Stimulated activated CD8-positive, alpha-beta memory T cell treated with anti-CD3 and anti-CD28 coated beads, Interleukin-7, amount 100 ng/mL, for 48 hours (primary cell): ENCODE measurements around the gene SLC11A2.

ENCODE experiments used
- DNase-seq, 2 donors: peaks; one replicate each; pipeline ENCODE4 v3.0.0-alpha.2; 2020; ENCODE audit warnings: low read depth in 1 of 2; ENCODE audit errors: extremely low read depth in 1 of 2

The SLC11A2 gene

DNA sequence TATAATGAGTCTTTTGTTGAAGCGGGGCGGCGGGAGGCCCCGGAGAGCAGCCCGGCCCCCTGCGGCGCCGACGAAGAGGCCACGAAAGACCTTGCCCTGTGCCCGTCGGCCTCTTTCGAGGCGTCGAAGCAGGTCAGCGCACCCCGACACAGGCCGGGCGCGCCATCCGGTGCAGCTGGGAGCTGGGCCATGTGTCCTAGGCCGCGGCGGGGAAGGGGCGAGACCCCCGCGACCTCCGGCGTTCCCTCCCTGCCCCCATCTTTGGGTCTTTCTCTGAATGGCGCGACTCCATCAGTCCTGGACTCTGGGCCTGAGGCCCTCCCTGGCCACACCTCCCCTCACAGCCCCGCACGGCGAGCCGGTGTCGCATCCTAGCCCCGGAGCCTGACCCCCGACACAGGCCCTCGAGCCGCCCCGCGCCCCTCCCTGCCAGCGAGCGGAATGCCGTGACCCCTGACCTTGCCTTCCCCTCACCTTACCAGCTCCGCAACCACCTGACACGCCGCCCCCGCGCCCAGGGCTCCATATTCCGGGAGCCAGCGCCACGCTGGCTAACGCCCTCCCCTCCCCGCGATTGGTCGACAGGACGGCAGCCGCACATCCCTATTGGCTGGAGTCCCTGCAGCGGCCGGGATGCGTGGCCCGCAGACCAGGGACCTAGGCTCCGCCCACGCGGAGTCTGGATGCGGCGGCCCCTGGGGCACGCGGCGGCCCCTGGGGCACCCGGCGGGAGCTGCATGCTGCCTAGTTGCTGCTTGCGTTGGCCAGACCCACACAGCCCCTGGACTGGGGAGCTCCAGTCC is at the start of gene SLC11A2:
Gene SLC11A2, minus strand, starts transcription at position 549 of the 803 bp plus-strand sequence. CDS start 15,656 bp downstream, outside the sequence.
- peak; percentile 86 to 95 for DNase-seq

DNA sequence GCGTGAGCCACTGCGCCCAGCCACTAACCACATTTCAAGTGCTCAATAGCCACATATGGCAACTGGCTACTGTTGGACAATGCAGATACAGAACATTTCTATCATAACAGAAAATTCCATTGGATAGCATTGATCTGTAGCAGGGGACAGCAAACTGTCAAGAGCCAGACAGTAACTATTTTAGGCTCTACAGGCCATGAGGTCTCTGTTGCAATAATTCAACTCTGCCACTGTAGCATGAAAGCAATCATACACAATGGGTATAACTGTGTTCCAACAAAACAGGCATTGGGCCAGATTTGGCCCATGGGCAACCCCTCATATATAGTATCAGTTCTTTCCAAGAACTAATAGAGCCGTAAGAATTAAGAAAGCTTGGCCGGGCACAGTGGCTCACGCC is 49.2 kb upstream of the SLC11A2 start:
- DNase-seq = no peak

DNA sequence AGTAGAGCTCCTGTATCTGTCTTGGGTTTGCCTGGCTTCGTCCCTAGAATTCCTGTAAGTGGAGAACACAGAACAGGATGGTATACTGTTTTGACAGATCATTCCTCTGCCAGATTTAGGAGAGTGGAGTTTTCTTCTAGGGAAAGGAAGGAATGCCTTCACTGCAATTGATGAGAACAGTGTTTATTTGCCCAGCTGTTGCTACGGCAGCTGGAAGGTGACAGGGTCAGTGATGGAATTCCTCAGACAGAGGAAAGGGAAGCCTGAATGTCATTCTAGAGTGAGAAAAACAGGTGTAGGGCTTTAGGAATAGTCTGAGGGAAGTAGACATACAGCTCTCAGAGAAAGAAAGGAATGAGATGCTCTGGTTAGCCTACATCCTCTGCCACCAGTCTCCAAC is 45.5 kb upstream of the SLC11A2 start:
- no peak for DNase-seq

DNA sequence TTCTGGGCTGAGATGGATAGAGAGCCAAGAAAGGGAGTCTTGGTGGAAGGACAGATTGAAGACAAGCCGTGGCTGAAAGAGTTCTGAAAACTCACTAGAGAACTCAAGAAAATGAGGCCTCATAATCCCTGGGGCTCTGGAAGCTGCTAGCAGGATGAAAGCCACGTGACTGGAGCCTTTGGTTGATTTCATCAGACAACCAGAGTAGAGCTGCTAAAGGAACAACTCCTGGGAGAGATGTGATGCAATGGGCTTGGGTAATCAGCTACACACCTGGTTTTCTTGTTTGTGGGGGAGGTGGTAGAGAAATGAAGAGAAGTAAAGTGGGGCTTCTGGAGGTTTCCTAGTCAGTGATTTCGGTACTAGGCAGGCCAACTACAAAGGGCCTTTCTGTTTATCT is 43.8 kb upstream of the SLC11A2 start:
- DNase-seq = no peak

DNA sequence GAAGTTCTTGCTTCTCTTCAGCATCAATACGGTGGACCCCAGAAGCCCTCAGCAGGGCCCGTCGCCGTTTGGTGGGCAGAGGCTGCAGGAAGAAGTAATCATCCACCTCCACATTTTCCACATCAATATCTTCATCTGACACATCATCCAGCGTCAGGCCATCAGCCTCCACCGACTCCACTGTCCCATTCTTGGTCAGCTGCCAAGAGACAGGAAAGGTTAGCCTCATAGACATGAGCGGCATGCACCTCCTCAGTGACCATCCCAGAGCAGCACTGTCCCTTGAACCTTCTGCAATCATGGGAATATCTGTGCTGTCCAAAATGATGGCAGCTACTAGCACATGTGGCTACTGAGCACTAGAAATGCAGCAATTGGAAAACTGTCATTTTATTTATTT is 41.6 kb upstream of the SLC11A2 start:
- no peak for DNase-seq

DNA sequence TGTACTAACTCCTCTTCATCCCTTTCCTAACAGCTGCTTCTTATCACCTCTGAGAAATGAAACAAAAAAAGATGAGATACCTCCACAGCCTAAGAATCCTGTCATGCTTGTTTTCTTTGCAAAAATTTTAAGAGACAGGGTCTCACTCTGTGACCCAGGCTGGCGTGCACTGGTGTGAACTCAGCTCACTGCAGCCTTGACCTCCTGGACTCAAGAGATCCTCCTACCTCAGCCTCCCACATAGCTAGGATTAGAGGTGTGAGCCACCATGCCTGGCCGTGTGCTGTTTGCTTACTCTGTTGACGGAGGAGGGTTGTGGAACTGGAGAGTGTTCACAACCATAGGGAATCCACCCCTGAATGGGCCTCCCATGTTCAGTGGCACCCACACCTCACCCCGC is 41.0 kb upstream of the SLC11A2 start:
- DNase-seq = no peak

DNA sequence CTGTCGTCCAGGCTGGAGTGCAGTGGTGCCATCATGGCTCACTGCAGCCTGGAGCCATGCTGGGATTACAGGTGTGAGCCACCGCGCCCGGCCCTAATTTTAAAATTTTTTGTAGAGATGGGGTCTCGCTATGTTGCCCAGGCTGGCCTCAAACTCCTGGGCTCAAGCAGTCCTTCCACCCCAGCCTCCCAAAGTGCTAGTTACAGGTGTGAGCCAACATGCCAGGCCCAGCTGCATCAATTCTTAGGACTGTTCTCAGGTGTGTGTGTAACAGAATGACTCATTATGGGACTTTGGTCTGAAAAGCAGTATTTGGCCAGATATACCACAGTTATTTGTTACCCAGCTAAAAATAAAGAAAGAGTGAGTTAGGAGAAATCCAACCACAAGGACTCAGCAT is 39.3 kb upstream of the SLC11A2 start:
- DNase-seq = no peak

DNA sequence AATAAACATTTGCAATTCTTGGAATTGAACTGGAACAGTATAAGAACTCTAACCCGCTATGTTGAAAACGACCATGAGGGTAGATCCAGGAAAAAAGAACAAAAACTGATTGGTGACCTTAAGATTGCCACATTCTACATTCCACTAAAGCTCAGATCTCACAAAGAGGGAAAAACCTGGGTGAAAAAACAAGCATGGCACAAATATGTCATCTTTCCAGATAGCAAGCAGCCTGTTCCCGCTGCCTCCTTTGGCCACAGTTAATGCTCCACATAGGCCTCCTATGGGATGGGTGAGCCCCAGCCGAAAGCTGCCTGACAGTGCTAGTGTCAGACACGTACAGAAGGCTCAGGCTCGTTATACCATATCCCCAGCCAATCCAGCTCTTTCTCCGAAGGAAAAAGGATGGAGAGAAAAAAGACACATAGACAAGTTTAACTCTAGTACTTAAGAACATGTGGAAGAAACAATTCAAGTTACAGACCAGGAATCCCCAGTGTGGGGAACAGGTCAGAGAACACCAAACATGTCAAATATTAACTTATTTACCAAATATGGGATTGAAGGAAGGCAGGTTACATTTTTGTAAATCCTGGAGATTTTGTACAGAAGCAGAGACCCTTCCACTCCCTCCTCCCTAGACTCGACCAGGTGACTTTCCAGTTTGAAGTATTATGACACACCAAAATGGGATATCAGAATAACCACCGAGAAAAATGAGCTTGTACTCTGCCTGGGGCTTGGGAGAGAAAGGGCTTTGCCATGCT is 36.6 kb upstream of the SLC11A2 start:
- no peak for DNase-seq

DNA sequence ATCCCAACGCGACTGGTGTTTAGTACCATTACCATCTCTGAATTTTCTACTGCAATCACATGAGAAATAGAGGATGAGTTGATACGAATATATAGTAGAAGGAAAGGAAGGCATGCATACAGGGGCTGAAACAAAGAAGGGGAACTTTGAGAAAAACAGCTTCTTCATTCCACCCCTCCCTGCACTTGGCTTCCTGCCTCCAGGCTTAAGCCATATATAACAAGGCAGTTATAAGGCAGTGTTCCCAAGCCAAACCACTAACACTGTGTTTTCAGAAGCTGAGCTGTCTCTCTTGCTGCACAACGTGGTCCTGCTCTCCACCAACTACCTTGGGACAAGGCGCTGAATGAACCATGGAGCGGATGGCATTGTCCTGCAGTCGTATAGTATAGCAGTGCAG is 32.9 kb upstream of the SLC11A2 start:
- DNase-seq = no peak

DNA sequence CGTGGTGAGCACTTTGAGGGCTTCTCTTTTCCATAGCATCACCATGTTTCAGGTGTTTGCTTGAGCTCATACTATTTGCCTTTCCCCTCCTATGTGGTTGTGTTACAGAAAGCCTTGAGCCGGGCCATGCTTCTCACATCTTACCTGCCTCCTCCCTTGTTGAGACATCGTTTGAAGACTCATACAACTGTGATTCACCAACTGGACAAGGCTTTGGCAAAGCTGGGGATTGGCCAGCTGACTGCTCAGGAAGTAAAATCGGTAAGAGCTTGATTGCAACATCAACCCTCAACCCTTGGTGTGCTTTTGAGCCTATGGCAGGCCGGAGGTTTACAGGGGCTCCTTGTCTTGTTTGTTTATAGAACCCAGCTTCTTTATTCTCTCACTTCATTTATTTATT is 30.1 kb upstream of the SLC11A2 start:
- no peak for DNase-seq

DNA sequence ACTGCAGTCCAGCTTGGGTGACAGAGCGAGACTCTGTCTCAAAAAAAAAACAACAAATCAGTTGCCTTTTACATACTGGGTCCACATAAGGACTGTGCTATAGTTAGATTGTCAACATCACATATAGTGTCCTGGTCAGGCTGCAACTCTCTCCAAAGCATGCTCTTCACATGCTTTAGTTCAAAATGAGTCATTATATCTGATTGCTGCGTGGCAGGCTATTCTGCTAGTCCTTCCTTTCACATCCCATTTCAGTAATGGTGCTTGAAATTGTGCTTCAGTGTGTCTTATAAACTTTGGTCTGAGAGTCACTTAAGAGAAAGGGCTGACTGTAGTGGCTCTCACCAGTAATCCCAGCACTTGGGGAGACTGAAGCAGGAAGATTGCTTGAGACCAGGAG is 28.9 kb upstream of the SLC11A2 start:
- no peak for DNase-seq

DNA sequence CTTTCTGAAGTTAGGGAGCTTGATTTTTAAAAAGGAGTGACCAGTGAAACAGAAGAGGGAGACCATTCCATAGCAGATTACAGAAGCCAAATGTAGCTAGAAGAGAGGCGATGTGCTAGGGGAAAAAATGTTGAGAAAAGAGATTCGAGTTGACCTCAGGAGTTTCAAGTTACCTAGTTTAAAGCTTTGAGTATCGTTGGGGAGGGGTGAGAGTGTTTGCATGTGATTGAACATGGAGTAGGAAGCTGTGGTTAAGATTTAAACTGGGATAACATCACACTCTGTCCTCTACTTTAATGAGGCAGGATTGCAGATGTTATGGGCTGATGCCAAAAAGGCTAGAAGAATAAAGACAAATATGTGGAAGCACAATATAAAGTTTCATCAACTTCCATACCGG is 25.6 kb upstream of the SLC11A2 start:
- no peak for DNase-seq

DNA sequence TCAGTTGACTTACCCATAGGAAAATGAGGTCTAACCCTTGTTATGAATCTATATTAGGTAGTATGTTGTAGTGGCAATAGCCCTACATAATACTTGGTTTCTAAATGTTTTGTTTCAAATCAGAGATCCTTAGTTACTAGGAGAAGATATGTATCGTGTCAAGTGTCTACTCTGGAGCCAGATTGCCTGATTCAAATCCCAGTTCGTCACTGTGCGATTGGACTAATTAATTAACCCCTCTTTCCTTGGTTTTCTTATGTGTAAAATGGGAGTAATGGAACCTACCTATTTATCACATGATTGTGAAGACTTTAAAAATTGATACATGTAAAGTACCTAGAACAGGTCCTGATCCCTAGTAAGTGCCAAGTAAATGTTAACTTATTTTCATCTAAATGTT is 23.3 kb upstream of the SLC11A2 start:
- DNase-seq = no peak

DNA sequence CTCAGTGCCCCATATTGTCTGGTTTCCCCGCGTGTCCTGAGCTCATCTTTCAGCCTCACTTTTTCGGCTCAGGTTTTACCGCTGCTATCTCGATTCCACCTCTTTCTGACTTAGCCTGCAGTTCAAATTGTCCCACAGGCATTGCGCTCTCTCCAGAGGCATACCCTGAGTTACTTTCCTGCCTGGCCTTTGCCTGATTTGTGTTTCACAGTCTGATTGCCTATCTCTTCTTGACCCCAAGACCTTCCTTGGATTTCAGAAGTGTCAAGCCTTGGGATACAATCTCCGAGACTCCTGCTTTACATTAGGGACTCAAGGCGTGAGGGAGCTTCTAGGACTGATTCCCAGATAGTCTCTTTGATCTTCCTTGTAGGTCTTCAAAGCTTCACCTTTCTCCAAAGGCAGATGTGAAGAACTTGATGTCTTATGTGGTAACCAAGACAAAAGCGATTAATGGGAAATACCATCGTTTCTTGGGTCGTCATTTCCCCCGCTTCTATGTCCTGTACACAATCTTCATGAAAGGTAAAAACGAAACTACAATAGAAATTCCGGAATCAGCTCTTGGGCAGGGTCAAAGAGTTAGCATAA is 22.6 kb upstream of the SLC11A2 start:
- no peak for DNase-seq

DNA sequence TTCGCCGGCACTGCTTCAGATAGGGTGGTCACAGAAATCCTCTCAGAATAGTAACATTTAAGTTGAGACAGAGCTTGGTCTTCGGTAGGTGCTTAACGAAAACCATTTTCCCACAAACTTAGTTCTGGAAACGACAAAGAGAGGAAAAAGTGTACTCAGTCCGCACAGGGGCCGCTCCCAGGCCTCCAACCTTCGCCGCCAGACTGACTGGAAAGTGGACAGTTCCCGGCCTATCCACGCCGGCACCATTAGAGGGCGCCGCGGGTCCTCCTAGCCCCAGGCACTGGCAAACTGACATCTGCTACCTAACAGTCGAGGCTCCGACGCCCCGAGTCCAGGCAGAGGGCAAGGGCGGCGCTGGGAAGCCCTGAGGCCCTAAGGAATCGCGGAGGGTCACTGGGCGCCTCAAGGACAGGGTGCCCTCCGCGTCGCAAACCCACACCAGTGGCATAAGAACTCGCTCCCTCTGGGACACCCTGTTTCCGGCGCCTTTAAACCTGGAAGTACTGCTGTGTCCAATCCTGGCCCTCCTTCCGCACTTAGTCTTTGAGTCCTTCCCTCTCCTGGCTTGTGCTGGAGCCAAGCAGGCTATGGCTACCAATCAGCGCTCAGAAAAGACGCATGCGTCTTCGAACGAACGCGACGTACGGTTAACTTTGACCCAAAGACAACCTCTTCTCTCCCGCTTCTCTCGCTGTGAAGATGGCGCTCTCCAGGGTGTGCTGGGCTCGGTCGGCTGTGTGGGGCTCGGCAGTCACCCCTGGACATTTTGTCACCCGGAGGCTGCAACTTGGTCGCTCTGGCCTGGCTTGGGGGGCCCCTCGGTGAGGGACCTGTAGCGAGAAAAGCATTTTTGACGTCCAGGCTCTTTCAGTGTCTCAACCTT is 21.7 kb upstream of the SLC11A2 start, which contains the start of gene LETMD1:
Gene LETMD1, plus strand, starts transcription at position 673 of the 886 bp plus-strand sequence. Its CDS starts 30 bp downstream, at position 703.
- peak; percentile 69 to 88 for DNase-seq

DNA sequence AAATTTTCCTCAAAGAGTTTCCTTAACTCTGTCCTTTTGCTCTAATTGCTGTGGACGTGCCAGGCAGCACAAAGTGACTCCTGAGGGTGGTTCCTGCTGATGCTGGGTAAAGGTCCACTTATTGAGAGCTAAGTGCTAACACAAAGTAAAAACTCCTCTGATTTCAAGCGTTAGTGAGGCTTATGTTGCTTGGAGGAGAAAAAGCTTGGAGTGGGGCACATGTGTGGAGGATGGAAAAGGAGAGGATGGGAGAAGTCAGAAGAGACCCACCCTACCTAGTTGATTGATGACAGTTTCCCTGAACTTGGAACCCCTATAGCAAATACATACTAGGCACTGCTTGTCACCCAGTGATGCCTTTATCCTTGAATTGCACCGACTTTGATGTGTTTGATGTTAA is 10.1 kb upstream of the SLC11A2 start:
- no peak for DNase-seq

DNA sequence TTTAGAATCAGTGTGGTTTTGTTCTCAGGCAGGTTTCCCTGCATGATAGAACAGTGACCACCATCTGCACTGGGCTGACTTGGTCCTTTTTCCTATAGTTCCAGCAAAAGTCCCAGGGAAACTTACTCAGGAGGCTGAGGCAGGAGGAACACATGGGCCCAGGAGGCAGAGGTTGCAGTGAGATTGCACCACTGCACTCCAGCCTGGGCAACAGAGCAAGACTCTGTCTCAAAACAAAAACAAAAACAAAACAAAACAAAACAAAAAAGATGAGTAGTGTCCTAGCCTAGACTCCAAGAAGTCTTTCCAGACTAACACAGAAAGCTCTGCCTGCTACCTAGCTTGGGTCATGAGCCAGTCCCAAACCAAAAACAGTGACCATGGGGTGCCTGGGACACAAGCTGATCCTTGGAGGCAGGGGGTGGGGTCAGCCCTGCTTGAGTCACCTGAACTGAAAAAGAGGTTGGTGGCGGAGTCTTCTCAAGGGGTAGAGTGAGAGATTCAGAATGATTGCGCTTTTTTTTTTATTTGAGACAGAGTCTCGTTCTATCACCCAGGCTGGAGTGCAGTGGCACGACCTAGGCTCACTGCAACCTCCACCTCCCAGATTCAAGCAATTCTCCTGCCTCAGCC is 7.4 kb upstream of the SLC11A2 start:
- no peak for DNase-seq

DNA sequence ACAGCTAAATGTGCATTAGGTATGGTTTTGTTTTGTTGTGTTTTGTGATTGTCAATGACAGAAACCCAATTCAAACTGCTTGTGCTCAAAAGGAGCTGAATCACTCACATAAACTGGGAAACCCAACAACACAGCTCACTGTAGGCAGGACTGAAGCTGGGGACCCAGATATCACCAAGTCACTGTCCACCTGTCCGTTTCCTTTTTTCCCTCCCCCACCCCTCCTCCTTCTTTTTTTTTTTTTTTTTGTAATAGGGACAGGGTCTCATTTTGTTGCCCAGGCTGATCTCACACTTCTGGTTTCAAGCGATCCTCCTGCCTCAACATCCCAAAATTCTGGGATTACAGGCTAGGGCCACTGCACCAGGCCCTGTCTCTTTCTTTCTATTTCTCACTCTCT is 6.9 kb upstream of the SLC11A2 start:
- DNase-seq = no peak

DNA sequence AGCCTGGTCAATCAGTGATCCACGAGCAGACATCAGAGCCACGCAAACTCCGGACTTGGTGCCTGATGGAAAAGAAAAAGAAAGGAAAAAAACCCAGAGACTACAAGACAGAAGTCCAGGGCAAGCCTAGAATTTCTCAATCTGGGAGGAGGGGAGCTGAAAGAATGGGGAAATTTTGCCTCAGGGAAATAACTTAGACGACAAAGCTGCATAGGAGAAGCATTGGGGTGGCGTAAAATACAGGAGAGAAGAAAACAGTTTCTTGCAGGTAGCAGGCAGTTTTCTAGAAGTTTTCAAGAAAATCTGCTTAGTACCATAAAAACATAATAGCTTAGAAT is 2.6 kb upstream of the SLC11A2 start:
- no peak for DNase-seq

DNA sequence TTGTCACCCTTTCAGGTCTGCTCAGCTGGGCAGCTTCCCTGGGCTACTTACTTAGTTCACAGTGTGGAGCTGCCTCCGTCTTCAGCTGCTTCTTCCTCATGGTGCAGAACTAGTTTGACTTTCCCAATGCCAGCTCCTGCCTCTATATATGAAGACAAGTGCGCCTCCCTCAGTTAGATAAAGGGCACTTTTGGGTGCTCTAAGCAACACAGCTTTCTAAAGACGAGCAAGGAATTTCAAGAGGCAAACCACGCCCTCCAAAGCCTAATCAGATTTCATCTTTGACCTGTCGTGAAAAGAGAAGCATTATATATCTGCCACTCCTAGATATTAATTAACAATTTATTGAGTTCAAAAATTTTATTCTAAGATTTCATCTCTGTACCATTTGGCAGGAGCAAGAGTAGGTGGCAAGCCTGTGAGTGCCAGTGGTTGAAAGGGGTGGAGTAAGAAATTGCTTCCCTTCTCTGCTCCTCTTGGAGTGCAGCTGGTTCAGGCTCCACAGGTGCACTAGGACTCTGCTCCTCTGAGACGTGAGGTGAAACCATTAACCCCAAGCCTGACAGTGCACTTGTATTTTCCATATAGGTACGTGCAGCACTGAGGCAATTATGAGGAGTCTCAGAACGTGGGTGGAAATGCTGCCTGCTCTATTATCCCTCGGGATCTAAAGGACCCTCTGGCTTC is 2.1 kb upstream of the SLC11A2 start:
- DNase-seq = no peak
